K562 (cell line): ENCODE results near the gene PGAP2. TPM values are rescaled to one million over a fixed set of nuclear protein-coding genes. Genes with fewer than 3 reads are reported as not detected.
A peak's percentile ranks its signal among the peaks of the same experiment; 100 is the strongest.

Experiments
- ATAC-seq: fragments of 200-7000 bp; cut with Tn5 transposase; 3 replicates; pipeline ENCODE4 v1.9.1; 2020; ENCODE audit warnings: moderate library complexity
- BruUV-seq: library from RNA; stranded (reverse); fragments of 400-500 nt; replicated peaks from 2 replicates; lab custom pipeline; 2021; lab: Mats Ljungman, UMichigan
- CTCF ChIA-PET: fragments of 300-600 bp; formaldehyde crosslinking; extraction: SDS; loops from one replicate; lab custom pipeline; 2021; ENCODE audit warnings: low intra/inter-chr PET ratio; lab: Yijun Ruan, JAX
- POLR2A ChIA-PET: fragments of 300-600, 350-650 bp; sonication (Branson Sonifier 250); formaldehyde crosslinking; extraction: SDS; loops from one replicate; lab custom pipeline; 2021; ENCODE audit warnings: antibody characterized with exemption, inconsistent platforms; lab: Yijun Ruan, JAX
- DNase-seq, 4 experiments: peaks; one replicate each; pipeline versions ENCODE4 v3.0.0 to v3.0.0-alpha.2; 2011 to 2018; ENCODE audit warnings: low spot score in 3 of 4, mixed read lengths in 3 of 4; ENCODE audit errors: extremely low read depth in 1 of 4
- FAIRE-seq: peaks from 2 replicates; lab custom pipeline; 2011; peaks lifted over from hg19 to GRCh38; lab: Jason Lieb, UNC
- H2AFZ ChIP-seq: 2 replicates; pipeline ENCODE4 v1.6.0; 2011; ENCODE audit warnings: low read depth, low read length, control low read depth, inconsistent platforms
- H3K27ac ChIP-seq: fragments of 200-600 bp; 3 replicates; pipeline ENCODE4 v1.8.0; 2011; ENCODE audit warnings: low read depth, mild to moderate bottlenecking, control low read depth, inconsistent platforms, low read length, moderate library complexity, mixed read lengths; ENCODE audit errors: extremely low read depth
- H3K27me3 ChIP-seq, 2 experiments: fragments of 300-600 bp in 1 of 2; 2 replicates in 1 of 2; 3 replicates in 1 of 2; pipeline versions ENCODE4 v1.6.0 to v1.8.0; 2011; ENCODE audit warnings: inconsistent platforms in 2 of 2, low read length in 2 of 2, mild to moderate bottlenecking in 1 of 2, mixed read lengths in 1 of 2, moderate library complexity in 1 of 2; ENCODE audit not compliant: control insufficient read depth in 2 of 2, insufficient read depth in 2 of 2
- H3K36me3 ChIP-seq: fragments of 300-600 bp; 3 replicates; pipeline ENCODE4 v1.8.0; 2011; ENCODE audit warnings: mild to moderate bottlenecking, low read length, inconsistent platforms; ENCODE audit not compliant: control insufficient read depth, insufficient read depth
- H3K4me1 ChIP-seq, 2 experiments: fragments of 200-600 bp in 1 of 2; replicated peaks in 1 of 2; 2 replicates in 1 of 2; 3 replicates in 1 of 2; pipeline versions ENCODE4 v1.5.1 to v1.8.0; 2011; ENCODE audit warnings: inconsistent platforms in 2 of 2, low read length in 2 of 2, mild to moderate bottlenecking in 1 of 2, mixed read lengths in 1 of 2, moderate library complexity in 1 of 2; ENCODE audit not compliant: control insufficient read depth in 2 of 2, insufficient read depth in 2 of 2
- H3K4me2 ChIP-seq: 2 replicates; pipeline ENCODE4 v1.6.1; 2011; ENCODE audit warnings: low read length, control low read depth, inconsistent platforms, mixed read lengths; ENCODE audit not compliant: insufficient read depth
- H3K4me3 ChIP-seq: fragments of 200-600 bp; sonication (generic), shearing (Covaris generic); 2 replicates; pipeline ENCODE4 v1.5.1; 2016; ENCODE audit warnings: control low read depth, inconsistent platforms
- H3K79me2 ChIP-seq: fragments of 200-600 bp; 3 replicates; pipeline ENCODE4 v1.8.0; 2011; ENCODE audit warnings: low read length, inconsistent platforms; ENCODE audit not compliant: control insufficient read depth, insufficient read depth
- H3K9ac ChIP-seq, 2 experiments: 2 replicates each; pipeline versions ENCODE4 v1.6.0 to v1.6.1; 2011; ENCODE audit warnings: low read depth in 2 of 2, low read length in 2 of 2, control low read depth in 1 of 2, inconsistent platforms in 1 of 2, mild to moderate bottlenecking in 1 of 2, mixed read lengths in 1 of 2; ENCODE audit not compliant: insufficient read depth in 1 of 2
- H3K9me1 ChIP-seq: one replicate; pipeline ENCODE4 v1.6.0; 2011; ENCODE audit warnings: inconsistent platforms, mild to moderate bottlenecking, low read length, moderate library complexity; ENCODE audit not compliant: control insufficient read depth, insufficient read depth
- H3K9me3 ChIP-seq: replicated peaks from 2 replicates; pipeline ENCODE4 v1.5.1; 2011; ENCODE audit warnings: low read depth, low read length, inconsistent platforms; ENCODE audit not compliant: control insufficient read depth, insufficient read depth
- H4K20me1 ChIP-seq: replicated peaks from 2 replicates; pipeline ENCODE4 v1.6.1; 2011; ENCODE audit warnings: low read length, inconsistent platforms, mixed read lengths; ENCODE audit not compliant: control insufficient read depth, insufficient read depth
- BHLHE40 ChIP-seq: IDR thresholded peaks from 2 replicates; pipeline ENCODE4 v1.6.1; 2011; ENCODE audit warnings: low read length, improper control_type of control experiment
- DMBX1 ChIP-seq: fragments of 250-450 bp; sonication (Bioruptor Pico); IDR thresholded peaks from 2 replicates; pipeline ENCODE4 v1.8.0; 2022; ENCODE audit warnings: inconsistent platforms, mild to moderate bottlenecking, moderate library complexity, borderline replicate concordance
- ETV5 ChIP-seq: sonication (generic); formaldehyde crosslinking; IDR thresholded peaks from 2 replicates; pipeline ENCODE4 v1.4.0; 2020; ENCODE audit warnings: low read depth, mild to moderate bottlenecking, missing genetic modification reagents
- GABPA ChIP-seq: fragments of 200-800 bp; sonication (Bioruptor generic); conservative IDR thresholded peaks from 2 replicates; pipeline ENCODE4 v1.6.1; 2016; ENCODE audit warnings: low read depth, missing genetic modification characterization, missing compliant biosample characterization
- GABPB1 ChIP-seq: sonication (generic); formaldehyde crosslinking; IDR thresholded peaks from 2 replicates; pipeline ENCODE4 v1.8.0; 2022; ENCODE audit warnings: mild to moderate bottlenecking, missing genetic modification reagents
- JUND ChIP-seq, 2 experiments: IDR thresholded peaks; 2 replicates in 1 of 2; 3 replicates in 1 of 2; pipeline ENCODE4 v1.6.1; 2011; ENCODE audit warnings: borderline replicate concordance in 2 of 2, low read depth in 2 of 2, low read length in 2 of 2, improper control_type of control experiment in 1 of 2, missing biosample characterization in 1 of 2, missing genetic modification characterization in 1 of 2, missing genetic modification reagents in 1 of 2
- KLF1 ChIP-seq: fragments of 450-650 bp; IDR thresholded peaks from 2 replicates; pipeline ENCODE4 v1.6.1; 2016; ENCODE audit warnings: missing genetic modification characterization, missing compliant biosample characterization
- MEF2A ChIP-seq: IDR thresholded peaks from 2 replicates; pipeline ENCODE4 v1.6.1; 2011; ENCODE audit warnings: low read depth, mild to moderate bottlenecking, low read length, moderate library complexity; ENCODE audit not compliant: control insufficient read depth
- NFRKB ChIP-seq: fragments of 450-650 bp; IDR thresholded peaks from 2 replicates; pipeline ENCODE4 v1.6.1; 2016; ENCODE audit warnings: low read depth
- NR2C1 ChIP-seq, 2 experiments: fragments of 450-650 bp; IDR thresholded peaks; 2 replicates each; pipeline ENCODE4 v1.6.1; 2017; ENCODE audit warnings: mild to moderate bottlenecking in 2 of 2, antibody characterized with exemption in 1 of 2, inconsistent platforms in 1 of 2, missing compliant biosample characterization in 1 of 2, missing genetic modification characterization in 1 of 2
- SMARCE1 ChIP-seq: fragments of 450-650 bp; IDR thresholded peaks from 2 replicates; pipeline ENCODE4 v1.7.1; 2016; ENCODE audit warnings: mild to moderate bottlenecking
- SPI1 ChIP-seq: IDR thresholded peaks from 2 replicates; pipeline ENCODE4 v1.6.1; 2011; ENCODE audit warnings: low read depth, low read length, control low read depth, borderline replicate concordance
- ZEB2 ChIP-seq: fragments of 450-650 bp; IDR thresholded peaks from 2 replicates; pipeline ENCODE4 v1.6.1; 2016
- ZNF143 ChIP-seq: sonication (generic); formaldehyde crosslinking; IDR thresholded peaks from 2 replicates; pipeline ENCODE4 v1.9.0; 2022; ENCODE audit warnings: mild to moderate bottlenecking, missing genetic modification reagents
- ZNF175 ChIP-seq: fragments of 200-800 bp; sonication (Bioruptor generic); IDR thresholded peaks from 2 replicates; pipeline ENCODE4 v1.6.1; 2016; ENCODE audit warnings: low read depth, mild to moderate bottlenecking, missing genetic modification characterization, missing compliant biosample characterization
- ZNF197 ChIP-seq: fragments of 200-800 bp; sonication (Bioruptor generic); IDR thresholded peaks from 2 replicates; pipeline ENCODE4 v1.6.1; 2016; ENCODE audit warnings: low read depth, missing genetic modification characterization, missing compliant biosample characterization
- ZNF583 ChIP-seq: fragments of 250-450 bp; sonication (Bioruptor Pico); IDR thresholded peaks from 2 replicates; pipeline ENCODE4 v1.4.0; 2020
- WGBS: fragments of 100-300 bp; shearing (Covaris generic); methylation state at CpG from one replicate; pipeline ENCODE4 v1.1.6; 2016; ENCODE audit warnings: low coverage, mixed read lengths; ENCODE audit not compliant: insufficient coverage; ENCODE audit errors: missing lambda C conversion rate; 5-methylcytosine and 5-hydroxymethylcytosine counted together
- in situ Hi-C: fragments of 300-500 bp; cut with MboI; formaldehyde crosslinking; loops from 4 replicates; pipeline ENCODE4 v1.15.0; 2018; ENCODE audit warnings: inconsistent platforms, mixed read lengths
- intact Hi-C: fragments of 100-400 bp; cut with micrococcal nuclease; formaldehyde crosslinking; loops from 2 replicates; pipeline ENCODE4 v1.14.2; 2022
- polyA plus RNA-seq, 8 experiments: library from polyadenylated mRNA; depleted of rRNA in 4 of 8; stranded (reverse) in 5 of 8; unstranded in 3 of 8; fragments of >200 nt; fragmentation: Nextera tagmentation in 2 of 8; fragmentation: Illumina TruSeq in 1 of 8; extraction: Ambion mirVana in 2 of 8; extraction: Trizol in 1 of 8; gene quantifications; 2 replicates each; pipeline versions ENCODE4 v1.2.1 to v1.2.3, GENCODE V29; 2011 to 2014; ENCODE audit warnings: inconsistent platforms in 1 of 8, missing spikeins in 1 of 8
- total RNA-seq, 7 experiments: library from RNA; depleted of rRNA in 6 of 7; stranded (reverse); fragments of >200 nt in 6 of 7; fragmentation: Illumina TruSeq in 2 of 7; extraction: Trizol in 2 of 7; gene quantifications; 2 replicates each; pipeline versions ENCODE4 v1.2.1 to v1.2.3, GENCODE V29; 2011 to 2021; ENCODE audit warnings: low replicate concordance in 1 of 7
- TF ChIP-seq, protein P1 (sequence below): fragments of 450-650 bp; conservative IDR thresholded peaks from 2 replicates; pipeline ENCODE4 v1.6.1; 2016; ENCODE audit warnings: missing genetic modification characterization, low read depth, mild to moderate bottlenecking, missing compliant biosample characterization, moderate library complexity
- TF ChIP-seq, protein P2 (sequence below): sonication (generic); formaldehyde crosslinking; IDR thresholded peaks from 2 replicates; pipeline ENCODE4 v1.8.0; 2022; ENCODE audit warnings: missing genetic modification reagents, mild to moderate bottlenecking, borderline replicate concordance

PGAP2 gene
- total and polyA plus RNA-seq, 9 of the 15 experiments (the other 6 are each of a cell fraction or from before 2014, with no cell fraction given): 17.9 to 47.2 (median 33.7) TPM

DNA sequence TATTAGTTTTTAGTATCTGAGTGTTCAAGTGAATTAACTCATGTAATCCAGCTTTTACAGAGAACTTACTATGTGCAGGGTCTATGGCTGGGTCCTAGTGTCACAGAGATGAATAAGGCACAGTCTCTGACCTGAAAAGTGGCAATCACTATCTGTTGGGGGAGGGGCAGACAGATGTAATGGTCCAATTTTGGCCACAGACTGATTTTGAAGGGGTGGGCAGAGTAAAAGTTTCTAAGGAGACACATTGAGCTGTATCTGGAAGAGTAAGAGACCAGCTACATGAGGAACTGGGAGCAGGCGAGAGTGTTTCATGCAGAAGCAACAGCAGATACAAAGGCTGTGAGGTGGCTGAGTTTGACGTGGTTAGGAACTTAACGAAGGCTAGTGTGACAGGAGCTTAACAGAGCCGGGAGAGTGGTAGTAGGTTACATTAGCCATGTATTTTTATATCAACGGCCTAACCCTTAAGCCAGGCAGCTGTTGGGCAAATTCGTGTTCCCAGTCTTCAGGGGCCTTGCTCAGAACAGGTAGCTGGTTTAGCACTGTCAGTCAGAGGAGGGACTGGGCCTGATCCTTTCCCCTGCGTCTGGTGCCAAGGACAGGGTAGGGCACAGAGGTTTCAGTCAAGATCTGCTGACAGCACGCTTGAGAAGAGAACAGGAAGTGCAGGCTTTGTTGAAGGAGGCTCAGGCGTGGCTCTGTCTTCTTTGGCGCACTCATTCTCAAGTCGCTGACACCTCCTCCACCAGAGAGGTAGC is 45.7 kb downstream of the PGAP2 start:
- no peaks in the 10 kb centered on the region for H3K9me1 ChIP-seq
- FAIRE-seq: peak; percentile 54
- no peaks in the 10 kb centered on the region for H3K27me3 ChIP-seq
- H3K9ac ChIP-seq: peak overlapping the region; percentile 72 to 81; a peak in 3 of 4 replicates
- H3K4me3 ChIP-seq: 0 out of 2 replicates have a peak overlapping the region, but pooled peaks have one; percentile 5
- DNase-seq: peak in 1 of 4 experiments; percentile 72
- no peaks in the 10 kb centered on the region for H3K36me3 ChIP-seq
- H4K20me1 ChIP-seq: no peaks in the 10 kb centered on the region
- H3K27ac ChIP-seq: peak overlapping the region; percentile 86
- no TSS peak for BruUV-seq
- peak overlapping the region; percentile 82 for H3K4me2 ChIP-seq
- in situ Hi-C loops: no loop called here
- ChIA-PET CTCF (interaction anchor here (1.7 kb wide), 1 partner anchor 219 kb away, joined by 6 read pairs; no protein-coding TSS in a partner anchor), POLR2A (interaction anchor here (0.6 to 2.4 kb wide), 19 partner anchors 10 to 1422 kb away, joined by 3 to 13 read pairs (median 4); no protein-coding TSS in a partner anchor)
- peaks cover 36% of the 10 kb centered on the region for H3K79me2 ChIP-seq
- WGBS: 20% methylated on average over 11 of the region's 11 CpGs
- peak overlapping the region; percentile 95 for H2AFZ ChIP-seq
- ATAC-seq: peak; percentile 13
- no peaks in the 10 kb centered on the region for H3K9me3 ChIP-seq
- intact Hi-C loops: loop anchor here (1.0 to 2.0 kb wide), 3 partner anchors 67 to 218 kb away; no protein-coding TSS in a partner anchor
- peaks cover 35 to 36% of the 10 kb centered on the region in 2 experiments for H3K4me1 ChIP-seq
- TF ChIP-seq, protein P1, sequence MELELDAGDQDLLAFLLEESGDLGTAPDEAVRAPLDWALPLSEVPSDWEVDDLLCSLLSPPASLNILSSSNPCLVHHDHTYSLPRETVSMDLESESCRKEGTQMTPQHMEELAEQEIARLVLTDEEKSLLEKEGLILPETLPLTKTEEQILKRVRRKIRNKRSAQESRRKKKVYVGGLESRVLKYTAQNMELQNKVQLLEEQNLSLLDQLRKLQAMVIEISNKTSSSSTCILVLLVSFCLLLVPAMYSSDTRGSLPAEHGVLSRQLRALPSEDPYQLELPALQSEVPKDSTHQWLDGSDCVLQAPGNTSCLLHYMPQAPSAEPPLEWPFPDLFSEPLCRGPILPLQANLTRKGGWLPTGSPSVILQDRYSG (tag): peak; percentile 22; the same call in 1 of the 2 replicates
- TF ChIP-seq NR2C1 (IDR thresholded peaks at IDR 0.05): no peak
- TF ChIP-seq NR2C1 (tag; IDR thresholded peaks at IDR 0.05): 0 out of 2 replicates have a peak, but pooled peaks have one; percentile 14
- TF ChIP-seq JUND (IDR thresholded peaks at IDR 0.05; ENCODE audit: borderline replicate concordance, low read depth, low read length): 0 out of 2 replicates have a peak, but pooled peaks have one; percentile 1
- TF ChIP-seq JUND (tag; IDR thresholded peaks at IDR 0.05; ENCODE audit: borderline replicate concordance, low read depth, low read length): no peak
- TF ChIP-seq, protein P2, sequence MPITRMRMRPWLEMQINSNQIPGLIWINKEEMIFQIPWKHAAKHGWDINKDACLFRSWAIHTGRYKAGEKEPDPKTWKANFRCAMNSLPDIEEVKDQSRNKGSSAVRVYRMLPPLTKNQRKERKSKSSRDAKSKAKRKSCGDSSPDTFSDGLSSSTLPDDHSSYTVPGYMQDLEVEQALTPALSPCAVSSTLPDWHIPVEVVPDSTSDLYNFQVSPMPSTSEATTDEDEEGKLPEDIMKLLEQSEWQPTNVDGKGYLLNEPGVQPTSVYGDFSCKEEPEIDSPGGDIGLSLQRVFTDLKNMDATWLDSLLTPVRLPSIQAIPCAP: no peak
- TF ChIP-seq SPI1: peak; percentile 92
- 0 out of 2 replicates have a peak, but pooled peaks have one; percentile 17 for TF ChIP-seq GABPB1 (CRISPR knock-in tag)
- TF ChIP-seq KLF1 (tag): peak; percentile 11; the same call in 1 of the 2 replicates
- no peak for TF ChIP-seq SMARCE1
- peak; percentile 57; the same call in 1 of the 2 replicates for TF ChIP-seq DMBX1 (CRISPR knock-in tag)
- TF ChIP-seq NFRKB: 0 out of 2 replicates have a peak, but pooled peaks have one; percentile 36
- TF ChIP-seq BHLHE40: 0 out of 2 replicates have a peak, but pooled peaks have one; percentile 5
- TF ChIP-seq ZNF143 (CRISPR knock-in tag): no peak
- 0 out of 2 replicates have a peak, but pooled peaks have one; percentile 16 for TF ChIP-seq GABPA
- 0 out of 2 replicates have a peak, but pooled peaks have one; percentile 30 for TF ChIP-seq ETV5
- no peak for TF ChIP-seq ZEB2
- TF ChIP-seq ZNF175 (CRISPR knock-in tag): no peak
- TF ChIP-seq MEF2A: peak; percentile 29; the same call in 1 of the 2 replicates
- peak; percentile 58; the same call in 1 of the 2 replicates for TF ChIP-seq ZNF583 (CRISPR knock-in tag)
- peak; percentile 53; the same call in 1 of the 2 replicates for TF ChIP-seq ZNF197 (CRISPR knock-in tag)
